HEK293 (cell line): ENCODE results near the gene UBE3B.

ENCODE experiments used
- CTCF ChIA-PET: fragments of 350-600 bp; formaldehyde crosslinking; extraction: SDS; loops from one replicate; lab custom pipeline; 2021; ENCODE audit warnings: antibody characterized with exemption; lab: Yijun Ruan, JAX
- POLR2A ChIA-PET: fragments of 300-600 bp; formaldehyde crosslinking; extraction: SDS; loops from one replicate; lab custom pipeline; 2020; ENCODE audit warnings: antibody characterized with exemption, inconsistent platforms; lab: Yijun Ruan, JAX
- H3K27ac ChIP-seq: fragments of 200-500 bp; sonication (Bioruptor generic); 2 replicates; pipeline ENCODE4 v1.5.1; 2014; ENCODE audit warnings: low read depth, low read length, control low read depth, inconsistent platforms; ENCODE audit errors: extremely low read depth
- H3K36me3 ChIP-seq, 2 experiments: fragments of 200-500 bp in 1 of 2; sonication (Bioruptor generic) in 1 of 2; 1 replicate in 1 of 2; 2 replicates in 1 of 2; pipeline ENCODE4 v1.5.1; 2014 to 2017; ENCODE audit warnings: inconsistent platforms in 2 of 2, low read length in 2 of 2; ENCODE audit not compliant: control insufficient read depth in 2 of 2, insufficient read depth in 1 of 2
- H3K4me1 ChIP-seq: fragments of 200-500 bp; sonication (Bioruptor generic); 2 replicates; pipeline ENCODE4 v1.5.1; 2014; ENCODE audit warnings: mild to moderate bottlenecking, low read length, inconsistent platforms; ENCODE audit not compliant: control insufficient read depth, insufficient read depth
- H3K4me3 ChIP-seq: 2 replicates; pipeline ENCODE4 v1.5.1; 2011; ENCODE audit warnings: low read depth, mild to moderate bottlenecking, control low read depth, low read length, moderate library complexity
- H3K9me3 ChIP-seq: fragments of 200-500 bp; sonication (Bioruptor generic); 2 replicates; pipeline ENCODE4 v1.5.1; 2014; ENCODE audit warnings: low read depth, low read length, inconsistent platforms; ENCODE audit not compliant: control insufficient read depth, insufficient read depth
- IKZF3 ChIP-seq: fragments of 450-650 bp; IDR thresholded peaks from 2 replicates; pipeline ENCODE4 v1.5.0; 2018; ENCODE audit warnings: missing biosample characterization, mild to moderate bottlenecking, missing genetic modification characterization, moderate library complexity
- KLF9 ChIP-seq: fragments of 450-650 bp; formaldehyde crosslinking; IDR thresholded peaks from 2 replicates; pipeline ENCODE4 v1.5.1; 2016; ENCODE audit warnings: missing biosample characterization, missing genetic modification characterization, low read depth
- MZF1 ChIP-seq: fragments of 450-650 bp; formaldehyde crosslinking; IDR thresholded peaks from 2 replicates; pipeline ENCODE4 v1.5.1; 2017; ENCODE audit warnings: missing biosample characterization, missing genetic modification characterization, borderline replicate concordance
- REPIN1 ChIP-seq: fragments of 450-650 bp; formaldehyde crosslinking; IDR thresholded peaks from 2 replicates; pipeline ENCODE4 v1.5.1; 2017; ENCODE audit warnings: missing biosample characterization, missing genetic modification characterization, low read depth
- SCRT2 ChIP-seq: fragments of 450-650 bp; formaldehyde crosslinking; IDR thresholded peaks from 2 replicates; pipeline ENCODE4 v1.5.1; 2016; ENCODE audit warnings: missing biosample characterization, missing genetic modification characterization
- SP7 ChIP-seq: fragments of 450-650 bp; formaldehyde crosslinking; IDR thresholded peaks from 2 replicates; pipeline ENCODE4 v1.5.1; 2016; ENCODE audit warnings: missing biosample characterization, missing genetic modification characterization
- WT1 ChIP-seq: fragments of 450-650 bp; formaldehyde crosslinking; IDR thresholded peaks from 2 replicates; pipeline ENCODE4 v1.5.1; 2016; ENCODE audit warnings: missing biosample characterization, missing genetic modification characterization
- YY1 ChIP-seq: fragments of 450-650 bp; formaldehyde crosslinking; IDR thresholded peaks from 2 replicates; pipeline ENCODE4 v1.5.1; 2018; ENCODE audit warnings: missing biosample characterization, missing genetic modification characterization
- ZBTB17 ChIP-seq: fragments of 450-650 bp; formaldehyde crosslinking; IDR thresholded peaks from 2 replicates; pipeline ENCODE4 v1.5.1; 2016; ENCODE audit warnings: missing biosample characterization, missing genetic modification characterization
- ZBTB8A ChIP-seq: fragments of 450-650 bp; formaldehyde crosslinking; IDR thresholded peaks from 2 replicates; pipeline ENCODE4 v1.5.1; 2016; ENCODE audit warnings: missing biosample characterization, missing genetic modification characterization
- ZEB2 ChIP-seq: fragments of 450-650 bp; formaldehyde crosslinking; IDR thresholded peaks from 2 replicates; pipeline ENCODE4 v1.5.1; 2016; ENCODE audit warnings: missing biosample characterization, missing genetic modification characterization
- ZNF112 ChIP-seq: fragments of 450-650 bp; formaldehyde crosslinking; IDR thresholded peaks from 2 replicates; pipeline ENCODE4 v1.5.0; 2017; ENCODE audit warnings: missing biosample characterization, missing genetic modification characterization
- ZNF132 ChIP-seq: fragments of 450-650 bp; formaldehyde crosslinking; IDR thresholded peaks from 2 replicates; pipeline ENCODE4 v1.5.1; 2017; ENCODE audit warnings: missing biosample characterization, missing genetic modification characterization, borderline replicate concordance
- ZNF19 ChIP-seq: fragments of 450-650 bp; formaldehyde crosslinking; IDR thresholded peaks from 2 replicates; pipeline ENCODE4; 2016; ENCODE audit warnings: missing biosample characterization, missing genetic modification characterization, low read depth
- ZNF24 ChIP-seq: fragments of 450-650 bp; formaldehyde crosslinking; IDR thresholded peaks from 2 replicates; pipeline ENCODE4 v1.5.1; 2016; ENCODE audit warnings: missing biosample characterization, missing genetic modification characterization
- ZNF248 ChIP-seq: fragments of 450-650 bp; formaldehyde crosslinking; IDR thresholded peaks from 2 replicates; pipeline ENCODE4 v1.5.1; 2017; ENCODE audit warnings: missing biosample characterization, missing genetic modification characterization
- ZNF302 ChIP-seq: fragments of 450-650 bp; formaldehyde crosslinking; IDR thresholded peaks from 2 replicates; pipeline ENCODE4 v1.5.1; 2016; ENCODE audit warnings: missing biosample characterization, missing genetic modification characterization, low read depth
- ZNF341 ChIP-seq: fragments of 450-650 bp; formaldehyde crosslinking; IDR thresholded peaks from 2 replicates; pipeline ENCODE4; 2016; ENCODE audit warnings: low read depth, missing biosample characterization, missing genetic modification characterization
- ZNF394 ChIP-seq: fragments of 450-650 bp; formaldehyde crosslinking; IDR thresholded peaks from 2 replicates; pipeline ENCODE4 v1.5.1; 2016; ENCODE audit warnings: missing biosample characterization, missing genetic modification characterization, mild to moderate bottlenecking, moderate library complexity, borderline replicate concordance
- ZNF404 ChIP-seq: fragments of 450-650 bp; formaldehyde crosslinking; IDR thresholded peaks from 2 replicates; pipeline ENCODE4 v1.5.1; 2017; ENCODE audit warnings: missing biosample characterization, missing genetic modification characterization
- ZNF416 ChIP-seq: fragments of 450-650 bp; formaldehyde crosslinking; IDR thresholded peaks from 2 replicates; pipeline ENCODE4 v1.5.1; 2016; ENCODE audit warnings: missing biosample characterization, missing genetic modification characterization
- ZNF548 ChIP-seq: fragments of 450-650 bp; formaldehyde crosslinking; IDR thresholded peaks from 2 replicates; pipeline ENCODE4 v1.5.1; 2016; ENCODE audit warnings: missing biosample characterization, missing genetic modification characterization
- ZNF747 ChIP-seq: fragments of 450-650 bp; formaldehyde crosslinking; IDR thresholded peaks from 2 replicates; pipeline ENCODE4 v1.5.1; 2016; ENCODE audit warnings: missing biosample characterization, missing genetic modification characterization
- ZNF785 ChIP-seq: fragments of 450-650 bp; formaldehyde crosslinking; IDR thresholded peaks from 2 replicates; pipeline ENCODE4 v1.5.1; 2016; ENCODE audit warnings: missing biosample characterization, missing genetic modification characterization
- ZSCAN16 ChIP-seq: fragments of 450-650 bp; formaldehyde crosslinking; IDR thresholded peaks from 2 replicates; pipeline ENCODE4 v1.5.1; 2016; ENCODE audit warnings: missing biosample characterization, missing genetic modification characterization
- TF ChIP-seq, protein P1 (sequence below): fragments of 450-650 bp; formaldehyde crosslinking; IDR thresholded peaks from 2 replicates; pipeline ENCODE4 v1.5.1; 2016; ENCODE audit warnings: missing biosample characterization, missing genetic modification characterization
- TF ChIP-seq, protein P2 (sequence below): fragments of 450-650 bp; IDR thresholded peaks from 2 replicates; pipeline ENCODE4 v1.5.1; 2018; ENCODE audit warnings: missing biosample characterization, missing genetic modification characterization
- TF ChIP-seq, protein P3 (sequence below): fragments of 450-650 bp; formaldehyde crosslinking; IDR thresholded peaks from 2 replicates; pipeline ENCODE4 v1.5.1; 2016; ENCODE audit warnings: missing biosample characterization, missing genetic modification characterization
- TF ChIP-seq, protein P4 (sequence below): IDR thresholded peaks from 2 replicates; pipeline ENCODE4 v1.6.1; 2011; ENCODE audit warnings: mild to moderate bottlenecking, low read depth, low read length, borderline replicate concordance

The UBE3B gene

DNA sequence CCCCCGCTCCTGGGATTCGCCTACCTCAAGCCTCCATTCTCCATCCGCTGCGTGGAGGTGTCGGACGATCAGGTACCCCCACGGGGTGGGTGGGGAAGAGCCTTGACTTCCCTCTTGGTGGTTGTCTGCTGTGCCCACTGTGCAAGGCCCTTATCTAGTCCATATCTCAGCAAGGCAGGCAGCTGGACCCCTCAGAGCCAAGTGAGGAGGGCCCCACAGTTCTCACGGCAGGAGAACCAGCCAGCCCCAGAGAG lies 56.0 kb downstream of the UBE3B start:
- CTCF ChIA-PET = interaction anchor here (0.5 kb wide), 1 partner anchor 135 kb away, joined by 3 read pairs; no protein-coding TSS in a partner anchor
- Histone ChIP-seq H3K27ac (no peak overlapping the region), H3K9me3 (no peaks in the 10 kb centered on the region), H3K4me1 (no peaks in the 10 kb centered on the region), H3K4me3 (no peak overlapping the region), H3K36me3 (peaks cover 4 to 37% of the 10 kb centered on the region in 2 experiments; a peak in 2 of 3 replicates)
- POLR2A ChIA-PET = no interaction called here
- TF ChIP-seq ZEB2 = no peak
- TF ChIP-seq, protein P1, sequence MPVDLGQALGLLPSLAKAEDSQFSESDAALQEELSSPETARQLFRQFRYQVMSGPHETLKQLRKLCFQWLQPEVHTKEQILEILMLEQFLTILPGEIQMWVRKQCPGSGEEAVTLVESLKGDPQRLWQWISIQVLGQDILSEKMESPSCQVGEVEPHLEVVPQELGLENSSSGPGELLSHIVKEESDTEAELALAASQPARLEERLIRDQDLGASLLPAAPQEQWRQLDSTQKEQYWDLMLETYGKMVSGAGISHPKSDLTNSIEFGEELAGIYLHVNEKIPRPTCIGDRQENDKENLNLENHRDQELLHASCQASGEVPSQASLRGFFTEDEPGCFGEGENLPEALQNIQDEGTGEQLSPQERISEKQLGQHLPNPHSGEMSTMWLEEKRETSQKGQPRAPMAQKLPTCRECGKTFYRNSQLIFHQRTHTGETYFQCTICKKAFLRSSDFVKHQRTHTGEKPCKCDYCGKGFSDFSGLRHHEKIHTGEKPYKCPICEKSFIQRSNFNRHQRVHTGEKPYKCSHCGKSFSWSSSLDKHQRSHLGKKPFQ (tag by site-specific recombination) = no peak
- TF ChIP-seq ZNF24 = no peak
- TF ChIP-seq, protein P2, sequence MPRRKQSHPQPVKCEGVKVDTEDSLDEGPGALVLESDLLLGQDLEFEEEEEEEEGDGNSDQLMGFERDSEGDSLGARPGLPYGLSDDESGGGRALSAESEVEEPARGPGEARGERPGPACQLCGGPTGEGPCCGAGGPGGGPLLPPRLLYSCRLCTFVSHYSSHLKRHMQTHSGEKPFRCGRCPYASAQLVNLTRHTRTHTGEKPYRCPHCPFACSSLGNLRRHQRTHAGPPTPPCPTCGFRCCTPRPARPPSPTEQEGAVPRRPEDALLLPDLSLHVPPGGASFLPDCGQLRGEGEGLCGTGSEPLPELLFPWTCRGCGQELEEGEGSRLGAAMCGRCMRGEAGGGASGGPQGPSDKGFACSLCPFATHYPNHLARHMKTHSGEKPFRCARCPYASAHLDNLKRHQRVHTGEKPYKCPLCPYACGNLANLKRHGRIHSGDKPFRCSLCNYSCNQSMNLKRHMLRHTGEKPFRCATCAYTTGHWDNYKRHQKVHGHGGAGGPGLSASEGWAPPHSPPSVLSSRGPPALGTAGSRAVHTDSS = no peak
- TF ChIP-seq REPIN1 (tag by site-specific recombination) = no peak
- TF ChIP-seq, protein P3, sequence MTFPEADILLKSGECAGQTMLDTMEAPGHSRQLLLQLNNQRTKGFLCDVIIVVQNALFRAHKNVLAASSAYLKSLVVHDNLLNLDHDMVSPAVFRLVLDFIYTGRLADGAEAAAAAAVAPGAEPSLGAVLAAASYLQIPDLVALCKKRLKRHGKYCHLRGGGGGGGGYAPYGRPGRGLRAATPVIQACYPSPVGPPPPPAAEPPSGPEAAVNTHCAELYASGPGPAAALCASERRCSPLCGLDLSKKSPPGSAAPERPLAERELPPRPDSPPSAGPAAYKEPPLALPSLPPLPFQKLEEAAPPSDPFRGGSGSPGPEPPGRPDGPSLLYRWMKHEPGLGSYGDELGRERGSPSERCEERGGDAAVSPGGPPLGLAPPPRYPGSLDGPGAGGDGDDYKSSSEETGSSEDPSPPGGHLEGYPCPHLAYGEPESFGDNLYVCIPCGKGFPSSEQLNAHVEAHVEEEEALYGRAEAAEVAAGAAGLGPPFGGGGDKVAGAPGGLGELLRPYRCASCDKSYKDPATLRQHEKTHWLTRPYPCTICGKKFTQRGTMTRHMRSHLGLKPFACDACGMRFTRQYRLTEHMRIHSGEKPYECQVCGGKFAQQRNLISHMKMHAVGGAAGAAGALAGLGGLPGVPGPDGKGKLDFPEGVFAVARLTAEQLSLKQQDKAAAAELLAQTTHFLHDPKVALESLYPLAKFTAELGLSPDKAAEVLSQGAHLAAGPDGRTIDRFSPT (tag by site-specific recombination) = no peak
- no peak for TF ChIP-seq YY1 (tag by site-specific recombination)
- TF ChIP-seq ZNF548 (tag by site-specific recombination) = no peak
- no peak for TF ChIP-seq ZNF394
- no peak for TF ChIP-seq ZNF19 (tag by site-specific recombination)
- no peak for TF ChIP-seq WT1 (tag by site-specific recombination)
- TF ChIP-seq SCRT2 = no peak
- TF ChIP-seq MZF1 (tag by site-specific recombination) = no peak
- TF ChIP-seq ZNF747 (tag by site-specific recombination) = no peak
- no peak for TF ChIP-seq ZNF132
- TF ChIP-seq ZNF302 (tag by site-specific recombination) = no peak
- no peak for TF ChIP-seq ZBTB8A (tag by site-specific recombination)
- no peak for TF ChIP-seq ZSCAN16 (tag by site-specific recombination)

DNA sequence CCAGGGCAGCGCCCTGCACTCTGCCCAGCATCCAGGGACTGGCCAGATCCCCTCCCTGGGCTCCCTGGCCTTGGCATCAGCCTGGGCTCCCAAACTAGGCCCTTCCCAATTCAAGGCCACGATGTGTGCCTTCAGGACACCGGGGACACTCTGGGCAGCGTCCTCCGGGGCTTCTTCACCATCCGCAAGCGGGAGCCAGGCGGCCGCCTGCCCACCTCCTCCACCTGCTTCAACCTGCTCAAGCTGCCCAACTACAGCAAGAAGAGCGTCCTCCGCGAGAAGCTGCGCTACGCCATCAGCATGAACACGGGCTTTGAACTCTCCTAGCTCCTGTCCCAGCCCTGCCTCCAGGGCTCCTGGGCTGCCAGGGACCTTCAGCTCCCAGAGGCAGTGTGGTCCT lies 57.0 kb downstream of the UBE3B start:
- Histone ChIP-seq H3K27ac (no peak overlapping the region), H3K36me3 (peaks cover 0 to 36% of the 10 kb centered on the region in 2 experiments; a peak in 1 of 3 replicates), H3K9me3 (no peaks in the 10 kb centered on the region), H3K4me3 (no peak overlapping the region), H3K4me1 (no peaks in the 10 kb centered on the region)
- ChIA-PET CTCF (interaction anchor here (0.6 to 0.8 kb wide), 3 partner anchors 13 to 331 kb away, joined by 3 to 5 read pairs (median 4); no protein-coding TSS in a partner anchor), POLR2A (no interaction called here)
- TF ChIP-seq ZNF132 (no peak), SP7 (tag by site-specific recombination) (no peak), ZNF248 (tag by site-specific recombination) (no peak), ZNF341 (no peak), ZNF747 (tag by site-specific recombination) (no peak), KLF9 (tag by site-specific recombination) (no peak), IKZF3 (tag by site-specific recombination) (no peak), ZNF785 (tag by site-specific recombination) (no peak), ZNF404 (tag by site-specific recombination) (no peak), ZNF112 (tag by site-specific recombination) (no peak), ZNF416 (no peak), ZBTB17 (tag by site-specific recombination) (no peak)
- TF ChIP-seq, protein P4, sequence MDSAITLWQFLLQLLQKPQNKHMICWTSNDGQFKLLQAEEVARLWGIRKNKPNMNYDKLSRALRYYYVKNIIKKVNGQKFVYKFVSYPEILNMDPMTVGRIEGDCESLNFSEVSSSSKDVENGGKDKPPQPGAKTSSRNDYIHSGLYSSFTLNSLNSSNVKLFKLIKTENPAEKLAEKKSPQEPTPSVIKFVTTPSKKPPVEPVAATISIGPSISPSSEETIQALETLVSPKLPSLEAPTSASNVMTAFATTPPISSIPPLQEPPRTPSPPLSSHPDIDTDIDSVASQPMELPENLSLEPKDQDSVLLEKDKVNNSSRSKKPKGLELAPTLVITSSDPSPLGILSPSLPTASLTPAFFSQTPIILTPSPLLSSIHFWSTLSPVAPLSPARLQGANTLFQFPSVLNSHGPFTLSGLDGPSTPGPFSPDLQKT = no peak
